Mucosa of stomach (tissue), 1 donor: ENCODE measurements around the gene MIPOL1.
A peak's percentile ranks its signal among the peaks of the same experiment; 100 is the strongest.
"Not testable (repeated sequence)": the region's sequence is repeated elsewhere in the genome, so short reads cannot be mapped to it uniquely, and the experiment has no call there.

Source experiments
- H3K27me3 ChIP-seq: one replicate; pipeline ENCODE4 v1.7.0; 2013; ENCODE audit warnings: mild to moderate bottlenecking, low read length; ENCODE audit not compliant: control insufficient read depth, insufficient read depth
- H3K36me3 ChIP-seq: one replicate; pipeline ENCODE4 v1.7.0; 2013; ENCODE audit warnings: low read length; ENCODE audit not compliant: control insufficient read depth, insufficient read depth
- H3K4me1 ChIP-seq: one replicate; pipeline ENCODE4 v1.7.0; 2013; ENCODE audit warnings: mild to moderate bottlenecking, low read length; ENCODE audit not compliant: control insufficient read depth, insufficient read depth
- H3K4me3 ChIP-seq: one replicate; pipeline ENCODE4 v1.7.0; 2013; ENCODE audit warnings: low read length
- H3K9ac ChIP-seq: one replicate; pipeline ENCODE4 v1.7.0; 2013; ENCODE audit warnings: mild to moderate bottlenecking, low read length, moderate library complexity
- H3K9me3 ChIP-seq: one replicate; pipeline ENCODE4 v1.7.0; 2013; ENCODE audit warnings: mild to moderate bottlenecking, low read length, moderate library complexity; ENCODE audit not compliant: control insufficient read depth
- donor health status: Pancreatic carcinoma.

The MIPOL1 gene

GRCh38 chr14:37171678-37172023 lies 26.1 kb upstream of the MIPOL1 start:
- peak overlapping the region; percentile 86 for H3K9ac ChIP-seq
- peaks cover 11% of the 10 kb centered on the region for H3K4me1 ChIP-seq
- H3K27me3 ChIP-seq = no peaks in the 10 kb centered on the region
- no peaks in the 10 kb centered on the region for H3K36me3 ChIP-seq
- peak overlapping the region; percentile 92 for H3K4me3 ChIP-seq
- no peaks in the 10 kb centered on the region for H3K9me3 ChIP-seq

- Histone ChIP-seq H3K36me3 (no peaks in the 10 kb centered on the region), H3K4me1 (peaks cover 11% of the 10 kb centered on the region), H3K27me3 (no peaks in the 10 kb centered on the region), H3K9me3 (no peaks in the 10 kb centered on the region), H3K9ac (peak within 1 kb of the TSS; percentile 86), H3K4me3 (peak within 1 kb of the TSS; percentile 92)
These were observed 25.5 kb upstream of the MIPOL1 start, which contains the start of gene SLC25A21 for GRCh38 chr14:37172024-37172869. SLC25A21 (minus strand) TSS chr14:37172606.

GRCh38 chr14:37172936-37173614 lies 24.7 kb upstream of the MIPOL1 start:
- Histone ChIP-seq H3K9me3 (no peaks in the 10 kb centered on the region), H3K36me3 (no peaks in the 10 kb centered on the region), H3K9ac (peak overlapping the region; percentile 86), H3K4me1 (peaks cover 11% of the 10 kb centered on the region), H3K4me3 (peak overlapping the region; percentile 92), H3K27me3 (no peaks in the 10 kb centered on the region)

- no peaks in the 10 kb centered on the region for H3K36me3 ChIP-seq
- no peak overlapping the region for H3K9ac ChIP-seq
- no peaks in the 10 kb centered on the region for H3K9me3 ChIP-seq
- no peaks in the 10 kb centered on the region for H3K4me1 ChIP-seq
- no peaks in the 10 kb centered on the region for H3K27me3 ChIP-seq
- H3K4me3 ChIP-seq = no peak overlapping the region
These were observed 17.7 kb upstream of the MIPOL1 start for GRCh38 chr14:37179896-37180502.

- H3K36me3 ChIP-seq, H3K4me3 ChIP-seq, H3K27me3 ChIP-seq, H3K9me3 ChIP-seq, H3K4me1 ChIP-seq, H3K9ac ChIP-seq: not testable (repeated sequence)
These were observed 16.9 kb upstream of the MIPOL1 start for GRCh38 chr14:37180886-37181285.

- H3K27me3 ChIP-seq = no peaks in the 10 kb centered on the region
- no peak overlapping the region for H3K9ac ChIP-seq
- H3K4me1 ChIP-seq = no peaks in the 10 kb centered on the region
These were observed 16.3 kb upstream of the MIPOL1 start for GRCh38 chr14:37181441-37181840.

GRCh38 chr14:37184520-37184919 lies 13.2 kb upstream of the MIPOL1 start:
- not testable (repeated sequence) for H3K36me3 ChIP-seq, H3K27me3 ChIP-seq, H3K4me3 ChIP-seq, H3K4me1 ChIP-seq, H3K9me3 ChIP-seq, H3K9ac ChIP-seq

More at GRCh38 chr14:37181441-37181840, 16.3 kb upstream of the MIPOL1 start:
- no peaks in the 10 kb centered on the region for H3K36me3 ChIP-seq
- no peaks in the 10 kb centered on the region for H3K9me3 ChIP-seq
- H3K4me3 ChIP-seq = no peak overlapping the region

- Histone ChIP-seq H3K4me3 (no peak overlapping the region), H3K4me1 (no peaks in the 10 kb centered on the region), H3K9ac (no peak overlapping the region), H3K9me3 (no peaks in the 10 kb centered on the region), H3K36me3 (no peaks in the 10 kb centered on the region), H3K27me3 (no peaks in the 10 kb centered on the region)
These were observed 12.1 kb upstream of the MIPOL1 start for GRCh38 chr14:37185670-37186069.

GRCh38 chr14:37186865-37187264 lies 10.9 kb upstream of the MIPOL1 start:
- H3K27me3 ChIP-seq = no peaks in the 10 kb centered on the region
- H3K9me3 ChIP-seq = no peaks in the 10 kb centered on the region
- H3K4me1 ChIP-seq = no peaks in the 10 kb centered on the region
- no peaks in the 10 kb centered on the region for H3K36me3 ChIP-seq
- no peak overlapping the region for H3K9ac ChIP-seq
- no peak overlapping the region for H3K4me3 ChIP-seq

GRCh38 chr14:37187294-37187693 lies 10.4 kb upstream of the MIPOL1 start:
- H3K9me3 ChIP-seq = no peaks in the 10 kb centered on the region
- no peaks in the 10 kb centered on the region for H3K4me1 ChIP-seq
- no peak overlapping the region for H3K9ac ChIP-seq
- H3K4me3 ChIP-seq = no peak overlapping the region
- H3K36me3 ChIP-seq = no peaks in the 10 kb centered on the region
- H3K27me3 ChIP-seq = no peaks in the 10 kb centered on the region

- not testable (repeated sequence) for H3K9me3 ChIP-seq, H3K9ac ChIP-seq, H3K4me1 ChIP-seq, H3K27me3 ChIP-seq, H3K36me3 ChIP-seq, H3K4me3 ChIP-seq
These were observed 9.7 kb upstream of the MIPOL1 start for GRCh38 chr14:37187840-37188577.

- H3K36me3 ChIP-seq, H3K4me1 ChIP-seq, H3K4me3 ChIP-seq, H3K9me3 ChIP-seq, H3K27me3 ChIP-seq, H3K9ac ChIP-seq: not testable (repeated sequence)
These were observed 8.0 kb upstream of the MIPOL1 start for GRCh38 chr14:37189733-37190132.
